ENCODE measurements around the gene GLYATL1B.

GRCh38 chr11:59115553-59115952, 29.4 kb downstream of the GLYATL1B start:
- TF ChIP-seq SREBF2 (IDR thresholded peaks at IDR 0.05; ENCODE audit: low read length) (no peak), CTCF (IDR thresholded peaks at IDR 0.05 in 2 of 3, conservative IDR thresholded peaks at IDR 0.05 in 1 of 3; ENCODE audit: control insufficient read depth in 2 of 3, extremely low read depth in 1 of 3, insufficient read depth in 1 of 3, low read depth in 3 of 3, low read length in 3 of 3) (no peak), POLR2A (IDR thresholded peaks at IDR 0.05; ENCODE audit: low read depth, low read length) (no peak), ASH2L (IDR thresholded peaks at IDR 0.05; ENCODE audit: borderline replicate concordance, low read depth) (no peak), TCF12 (IDR thresholded peaks at IDR 0.05; ENCODE audit: low read depth, low read length) (no peak), NFIC (IDR thresholded peaks at IDR 0.05; ENCODE audit: low read depth, low read length) (no peak), SP1 (IDR thresholded peaks at IDR 0.05; ENCODE audit: low read depth, low read length) (no peak)

All from GM12878 (cell line).